WI38 (cell line): Measurements from ENCODE around the gene NDUFAB1.

Experiments
- H3K4me3 ChIP-seq: 2 replicates; pipeline ENCODE4 v1.5.1; 2011; ENCODE audit warnings: low read depth, mild to moderate bottlenecking, control low read depth, low read length
- CTCF ChIP-seq: IDR thresholded peaks from 2 replicates; pipeline ENCODE4 v1.5.1; 2012; ENCODE audit warnings: low read depth, mild to moderate bottlenecking, control low read depth, low read length

Gene NDUFAB1

GRCh38 chr16:23572394-23572793 lies 23.7 kb downstream of the NDUFAB1 start:
- no peak for TF ChIP-seq CTCF
- no peak overlapping the region for H3K4me3 ChIP-seq

- H3K4me3 ChIP-seq: no peak overlapping the region
- no peak for TF ChIP-seq CTCF
Measured at GRCh38 chr16:23571895-23572294, 24.2 kb downstream of the NDUFAB1 start.

DNA sequence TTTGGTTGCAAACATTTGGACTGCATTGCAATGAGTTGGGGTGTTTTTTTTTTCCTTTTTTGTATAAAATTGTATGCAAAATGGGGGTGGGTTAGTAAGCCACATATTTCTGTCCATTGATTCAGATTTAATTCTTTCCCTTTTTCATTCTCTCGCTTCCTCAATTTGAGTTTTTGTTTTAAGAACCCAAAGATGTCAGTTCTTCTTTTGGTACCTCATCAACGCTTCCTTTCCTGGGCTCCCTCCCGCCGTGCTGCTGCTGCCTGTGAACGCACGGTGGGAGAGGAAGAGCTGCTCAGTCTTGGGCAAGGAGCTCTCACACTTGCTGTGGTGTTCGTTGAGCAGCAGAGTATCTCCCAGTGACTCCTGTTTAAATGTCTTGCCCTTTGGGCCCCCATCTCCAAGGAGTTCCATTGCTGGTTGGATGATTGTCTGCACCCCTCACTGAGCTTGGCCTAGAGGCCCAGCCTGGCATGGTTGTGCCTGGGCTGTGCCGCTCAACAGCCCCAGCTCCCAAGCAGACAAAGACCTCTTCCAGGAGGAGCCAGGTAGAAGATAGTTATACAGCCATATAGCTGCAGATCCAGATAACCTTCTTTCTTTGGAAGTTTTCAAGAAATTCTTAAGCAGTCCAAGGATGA lies 25.0 kb downstream of the NDUFAB1 start:
- no peak overlapping the region for H3K4me3 ChIP-seq
- no peak for TF ChIP-seq CTCF

DNA sequence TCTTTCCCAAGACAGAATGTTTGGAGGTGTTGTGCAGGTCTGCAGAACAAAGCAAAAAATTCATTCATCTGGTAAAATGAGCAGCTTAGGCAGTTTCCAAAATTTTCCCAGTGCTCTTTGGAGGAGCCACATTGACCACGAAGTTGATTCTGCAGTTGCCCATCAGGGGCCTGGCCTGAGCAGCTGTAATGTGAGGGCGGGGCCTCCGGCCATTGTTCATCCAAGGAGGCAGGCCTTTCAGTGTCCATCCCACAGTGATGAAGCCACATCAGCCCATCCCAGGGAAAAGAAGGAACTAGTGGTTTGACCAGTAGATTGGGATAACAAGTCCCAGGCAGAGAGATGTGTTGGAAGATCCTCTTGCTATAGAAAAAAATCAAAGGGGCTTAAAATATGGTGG lies 28.5 kb downstream of the NDUFAB1 start:
- no peak for TF ChIP-seq CTCF
- no peak overlapping the region for H3K4me3 ChIP-seq

DNA sequence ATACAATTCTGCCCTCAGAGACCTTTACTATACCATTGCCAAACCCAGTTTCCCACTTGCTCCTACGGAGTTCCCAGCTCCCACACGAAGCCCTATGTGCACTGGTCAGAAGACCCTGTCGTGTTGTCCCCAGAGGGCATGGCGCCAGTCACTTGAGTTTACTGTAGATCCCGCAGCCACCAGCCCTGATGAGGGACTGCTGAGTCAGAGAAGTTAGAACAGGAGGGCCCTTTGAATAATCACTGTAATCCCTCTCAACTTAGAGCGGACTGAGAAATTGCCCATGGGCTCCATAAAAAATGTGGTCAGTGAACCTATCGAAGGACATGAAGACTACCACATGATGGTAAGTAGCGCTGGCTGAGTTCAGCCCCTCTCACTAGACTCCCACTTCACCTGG lies 29.4 kb downstream of the NDUFAB1 start:
- no peak overlapping the region for H3K4me3 ChIP-seq
- no peak for TF ChIP-seq CTCF

DNA sequence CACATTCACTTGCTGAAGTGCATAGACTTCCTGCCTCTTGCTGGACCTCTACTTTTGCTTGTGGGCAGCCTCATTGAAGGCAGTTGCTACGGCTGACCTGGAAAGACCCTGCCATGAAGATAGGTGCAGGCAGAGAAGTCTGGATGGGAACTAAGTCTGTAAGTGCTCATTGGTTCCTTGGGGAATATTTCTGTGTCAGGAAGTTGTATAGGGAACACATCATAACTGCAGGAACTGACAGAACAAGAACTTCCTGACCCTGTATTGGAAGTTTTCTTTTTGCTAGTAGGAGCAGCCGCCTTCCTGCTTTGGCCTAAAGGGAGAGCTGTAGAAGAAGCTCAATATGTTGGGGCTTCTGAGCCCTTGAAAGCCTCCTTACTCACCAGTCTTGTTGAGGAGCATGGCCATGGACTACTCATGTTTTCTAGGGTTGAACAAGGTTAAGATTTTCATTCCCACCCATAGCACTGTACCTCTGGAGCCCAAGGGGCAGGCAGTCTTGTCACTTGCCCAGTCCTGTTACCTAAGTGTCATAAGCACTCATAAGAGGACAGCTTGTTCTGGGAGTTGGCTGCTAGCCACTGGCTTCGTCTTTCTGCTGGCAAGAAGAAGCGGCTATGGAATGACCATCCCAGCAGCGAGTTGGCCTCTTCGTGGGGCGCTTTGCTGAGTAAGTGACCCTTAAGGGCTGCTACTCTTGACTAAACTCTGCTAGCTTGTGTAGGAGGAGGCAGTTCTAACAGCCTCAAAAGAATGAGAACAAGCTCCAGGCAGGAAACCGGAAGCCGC lies 31.3 kb downstream of the NDUFAB1 start:
- no peak overlapping the region for H3K4me3 ChIP-seq
- TF ChIP-seq CTCF: no peak

DNA sequence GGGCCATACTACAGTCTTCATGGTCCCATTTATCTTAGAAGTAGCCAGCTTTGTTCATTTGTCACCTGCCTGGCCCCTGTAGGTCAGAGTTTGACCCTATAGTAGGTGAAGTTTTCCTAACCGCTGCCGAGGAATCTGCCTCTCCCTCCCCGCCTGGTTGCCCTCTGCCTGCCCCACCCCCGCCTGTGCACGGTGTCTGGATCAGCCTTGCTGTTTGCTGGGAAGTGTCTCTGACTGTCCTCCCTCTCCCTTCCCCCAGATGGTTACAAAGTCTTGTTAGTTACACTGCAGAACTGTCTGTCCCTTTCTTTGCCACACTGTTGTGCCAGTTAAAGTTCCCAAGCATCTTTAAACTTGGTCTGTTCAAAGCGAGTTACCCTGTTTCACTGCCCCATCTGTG lies 32.9 kb downstream of the NDUFAB1 start:
- TF ChIP-seq CTCF: no peak

More for the DNA sequence above, 32.9 kb downstream of the NDUFAB1 start:
- H3K4me3 ChIP-seq: no peak overlapping the region
